ENCODE results near the gene ZNF710. TPM values are rescaled to one million over a fixed set of nuclear protein-coding genes. Genes with fewer than 3 reads are reported as not detected.

ZNF710 gene
- total RNA-seq, 1 donor from 2014 or later: 26.9 TPM

DNA sequence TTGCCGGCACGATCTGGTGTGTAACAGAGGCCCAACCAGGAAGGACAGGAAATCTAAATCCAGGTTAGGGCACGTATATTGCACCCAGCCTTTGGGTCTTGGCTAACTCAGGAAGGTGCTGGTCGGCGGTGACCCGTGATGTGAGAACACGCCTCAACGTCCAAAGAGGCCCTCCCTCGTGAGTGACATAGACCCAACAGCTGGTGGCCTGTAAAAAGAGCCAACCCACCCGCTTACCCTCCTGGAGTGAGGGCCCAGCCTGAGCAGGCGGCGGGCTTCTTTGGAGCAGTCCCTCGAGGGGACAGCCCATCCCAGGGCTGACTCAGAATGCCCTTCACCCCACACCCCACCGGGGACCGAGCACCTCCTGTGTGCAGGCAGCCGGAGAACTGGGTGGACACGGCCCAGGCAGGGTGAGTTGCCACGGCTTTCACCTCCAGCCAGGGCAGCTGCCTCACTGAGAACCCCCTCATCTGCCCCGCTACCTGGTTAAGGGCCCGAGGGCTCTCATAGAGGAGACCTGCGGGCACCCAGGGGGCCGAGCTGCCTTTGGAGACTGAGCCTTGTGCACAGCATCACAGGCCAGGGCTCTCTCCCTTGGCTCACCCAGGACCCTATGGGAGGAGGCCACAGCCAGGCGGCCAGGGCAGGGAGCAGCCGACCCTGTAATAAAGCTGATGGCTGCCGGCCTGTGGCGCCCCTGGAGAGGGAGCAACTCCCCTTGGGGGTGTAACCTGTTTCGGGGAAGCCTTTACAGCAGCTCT is 41.8 kb downstream of the ZNF710 start:
- no peak overlapping the region for H3K4me3 ChIP-seq (ENCODE audit: insufficient read depth, low read depth, low read length)
- Mint-ChIP-seq H3K9me3 (ENCODE audit: unreplicated experiment) (no peaks in the 10 kb centered on the region), H3K4me3 (ENCODE audit: unreplicated experiment) (no peak overlapping the region), H3K4me1 (ENCODE audit: low read depth, unreplicated experiment) (peaks cover 19% of the 10 kb centered on the region), H3K27me3 (ENCODE audit: low read depth, unreplicated experiment) (no peaks in the 10 kb centered on the region), H3K36me3 (ENCODE audit: low read depth, unreplicated experiment) (peaks cover 3% of the 10 kb centered on the region), H3K27ac (ENCODE audit: unreplicated experiment) (no peak overlapping the region)
- H3K9ac ChIP-seq (ENCODE audit: low read length): no peak overlapping the region
- no peak overlapping the region for H3K27ac ChIP-seq (ENCODE audit: low read depth, low read length)
- H3K4me1 ChIP-seq (ENCODE audit: insufficient read depth, low read length): peaks cover 4% of the 10 kb centered on the region
- H4K20me1 ChIP-seq (ENCODE audit: insufficient read depth, low read length): peaks cover 41% of the 10 kb centered on the region
- H3K36me3 ChIP-seq (ENCODE audit: insufficient read depth, low read length): no peaks in the 10 kb centered on the region
- no peak for TF ChIP-seq EZH2 (IDR thresholded peaks at IDR 0.05; ENCODE audit: insufficient read depth, low read length)
- TF ChIP-seq, protein P1, sequence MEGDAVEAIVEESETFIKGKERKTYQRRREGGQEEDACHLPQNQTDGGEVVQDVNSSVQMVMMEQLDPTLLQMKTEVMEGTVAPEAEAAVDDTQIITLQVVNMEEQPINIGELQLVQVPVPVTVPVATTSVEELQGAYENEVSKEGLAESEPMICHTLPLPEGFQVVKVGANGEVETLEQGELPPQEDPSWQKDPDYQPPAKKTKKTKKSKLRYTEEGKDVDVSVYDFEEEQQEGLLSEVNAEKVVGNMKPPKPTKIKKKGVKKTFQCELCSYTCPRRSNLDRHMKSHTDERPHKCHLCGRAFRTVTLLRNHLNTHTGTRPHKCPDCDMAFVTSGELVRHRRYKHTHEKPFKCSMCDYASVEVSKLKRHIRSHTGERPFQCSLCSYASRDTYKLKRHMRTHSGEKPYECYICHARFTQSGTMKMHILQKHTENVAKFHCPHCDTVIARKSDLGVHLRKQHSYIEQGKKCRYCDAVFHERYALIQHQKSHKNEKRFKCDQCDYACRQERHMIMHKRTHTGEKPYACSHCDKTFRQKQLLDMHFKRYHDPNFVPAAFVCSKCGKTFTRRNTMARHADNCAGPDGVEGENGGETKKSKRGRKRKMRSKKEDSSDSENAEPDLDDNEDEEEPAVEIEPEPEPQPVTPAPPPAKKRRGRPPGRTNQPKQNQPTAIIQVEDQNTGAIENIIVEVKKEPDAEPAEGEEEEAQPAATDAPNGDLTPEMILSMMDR (IDR thresholded peaks at IDR 0.05; ENCODE audit: insufficient read depth, low read depth, low read length): no peak
- no peaks in the 10 kb centered on the region for H3K27me3 ChIP-seq (ENCODE audit: insufficient read depth, low read length)
- no peak overlapping the region for H2AFZ ChIP-seq (ENCODE audit: low read depth, low read length)
- DNase-seq (ENCODE audit: low read depth) (no peak), FAIRE-seq (no peak)
- no peak overlapping the region for H3K4me2 ChIP-seq (ENCODE audit: low read length)
- H3K9me3 ChIP-seq (ENCODE audit: insufficient read depth, low read depth, low read length): no peaks in the 10 kb centered on the region
- peaks cover 38% of the 10 kb centered on the region for H3K79me2 ChIP-seq (ENCODE audit: insufficient read depth, low read length)

GRCh38 chr15:90043530-90044010 is 42.4 kb downstream of the ZNF710 start:
- FAIRE-seq: no peak
- Mint-ChIP-seq H3K36me3 (ENCODE audit: low read depth, unreplicated experiment) (peaks cover 3% of the 10 kb centered on the region), H3K4me3 (ENCODE audit: unreplicated experiment) (no peak overlapping the region), H3K9me3 (ENCODE audit: unreplicated experiment) (no peaks in the 10 kb centered on the region), H3K27ac (ENCODE audit: unreplicated experiment) (no peak overlapping the region), H3K4me1 (ENCODE audit: low read depth, unreplicated experiment) (peaks cover 13% of the 10 kb centered on the region), H3K27me3 (ENCODE audit: low read depth, unreplicated experiment) (no peaks in the 10 kb centered on the region)
- no peak overlapping the region for H3K9ac ChIP-seq (ENCODE audit: low read length)
- DNase-seq (ENCODE audit: low read depth): no peak
- H2AFZ ChIP-seq (ENCODE audit: low read depth, low read length): no peak overlapping the region
- H3K9me3 ChIP-seq (ENCODE audit: insufficient read depth, low read depth, low read length): no peaks in the 10 kb centered on the region
- no peak overlapping the region for H3K4me2 ChIP-seq (ENCODE audit: low read length)
- TF ChIP-seq, protein P1 (IDR thresholded peaks at IDR 0.05; ENCODE audit: insufficient read depth, low read depth, low read length): no peak
- TF ChIP-seq EZH2 (IDR thresholded peaks at IDR 0.05; ENCODE audit: insufficient read depth, low read length): no peak
- H3K36me3 ChIP-seq (ENCODE audit: insufficient read depth, low read length): no peaks in the 10 kb centered on the region
- peaks cover 37% of the 10 kb centered on the region for H3K79me2 ChIP-seq (ENCODE audit: insufficient read depth, low read length)
- H3K27ac ChIP-seq (ENCODE audit: low read depth, low read length): no peak overlapping the region
- no peaks in the 10 kb centered on the region for H3K27me3 ChIP-seq (ENCODE audit: insufficient read depth, low read length)
- no peaks in the 10 kb centered on the region for H3K4me1 ChIP-seq (ENCODE audit: insufficient read depth, low read length)
- no peak overlapping the region for H3K4me3 ChIP-seq (ENCODE audit: insufficient read depth, low read depth, low read length)
- peaks cover 46% of the 10 kb centered on the region for H4K20me1 ChIP-seq (ENCODE audit: insufficient read depth, low read length)

DNA sequence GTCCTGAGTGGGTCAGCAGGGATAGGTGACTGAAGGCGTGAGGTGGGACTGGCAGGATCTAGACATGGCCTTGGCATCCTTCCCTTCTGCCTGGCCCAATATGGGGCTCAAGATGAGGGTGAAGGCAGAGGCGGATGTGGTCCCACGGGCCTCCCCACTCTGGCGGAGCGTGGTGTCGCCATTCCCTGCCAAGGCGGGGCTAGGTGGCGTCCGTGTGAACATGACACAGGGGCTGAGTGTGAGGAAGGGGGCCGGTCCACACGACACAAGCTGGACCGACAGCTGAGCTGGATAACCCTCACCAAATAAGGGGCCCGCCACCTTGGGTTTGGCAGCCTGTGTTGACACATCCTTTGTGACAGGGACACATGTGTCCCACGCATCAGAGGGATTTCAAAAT is 43.1 kb downstream of the ZNF710 start:
- Mint-ChIP-seq H3K36me3 (ENCODE audit: low read depth, unreplicated experiment) (peaks cover 4% of the 10 kb centered on the region), H3K9me3 (ENCODE audit: unreplicated experiment) (no peaks in the 10 kb centered on the region), H3K4me1 (ENCODE audit: low read depth, unreplicated experiment) (peaks cover 12% of the 10 kb centered on the region), H3K27me3 (ENCODE audit: low read depth, unreplicated experiment) (no peaks in the 10 kb centered on the region), H3K4me3 (ENCODE audit: unreplicated experiment) (no peak overlapping the region), H3K27ac (ENCODE audit: unreplicated experiment) (no peak overlapping the region)
- Histone ChIP-seq H3K79me2 (ENCODE audit: insufficient read depth, low read length) (peaks cover 37% of the 10 kb centered on the region), H3K4me1 (ENCODE audit: insufficient read depth, low read length) (no peaks in the 10 kb centered on the region), H3K9me3 (ENCODE audit: insufficient read depth, low read depth, low read length) (no peaks in the 10 kb centered on the region), H3K36me3 (ENCODE audit: insufficient read depth, low read length) (no peaks in the 10 kb centered on the region), H3K27ac (ENCODE audit: low read depth, low read length) (no peak overlapping the region), H3K9ac (ENCODE audit: low read length) (no peak overlapping the region), H2AFZ (ENCODE audit: low read depth, low read length) (no peak overlapping the region), H3K4me3 (ENCODE audit: insufficient read depth, low read depth, low read length) (no peak overlapping the region), H3K4me2 (ENCODE audit: low read length) (no peak overlapping the region), H4K20me1 (ENCODE audit: insufficient read depth, low read length) (peaks cover 50% of the 10 kb centered on the region), H3K27me3 (ENCODE audit: insufficient read depth, low read length) (no peaks in the 10 kb centered on the region)
- no peak for FAIRE-seq
- TF ChIP-seq EZH2 (IDR thresholded peaks at IDR 0.05; ENCODE audit: insufficient read depth, low read length): no peak
- TF ChIP-seq, protein P1 (IDR thresholded peaks at IDR 0.05; ENCODE audit: insufficient read depth, low read depth, low read length): no peak
- no peak for DNase-seq (ENCODE audit: low read depth)
